WI38 (cell line): ENCODE measurements around the gene RBBP8.

Experiments
- H3K4me3 ChIP-seq: 2 replicates; pipeline ENCODE4 v1.5.1; 2011; ENCODE audit warnings: low read depth, mild to moderate bottlenecking, control low read depth, low read length
- CTCF ChIP-seq: IDR thresholded peaks from 2 replicates; pipeline ENCODE4 v1.5.1; 2012; ENCODE audit warnings: low read depth, mild to moderate bottlenecking, control low read depth, low read length

RBBP8 gene

GRCh38 chr18:22912835-22913234 lies 20.3 kb upstream of the RBBP8 start:
- H3K4me3 ChIP-seq = no peak overlapping the region
- TF ChIP-seq CTCF = no peak

GRCh38 chr18:22913861-22914260 lies 19.3 kb upstream of the RBBP8 start:
- H3K4me3 ChIP-seq = no peak overlapping the region
- no peak for TF ChIP-seq CTCF

- TF ChIP-seq CTCF = no peak
- no peak overlapping the region for H3K4me3 ChIP-seq
Measured at GRCh38 chr18:22914633-22915032, 18.5 kb upstream of the RBBP8 start.

- H3K4me3 ChIP-seq = no peak overlapping the region
- no peak for TF ChIP-seq CTCF
Measured at GRCh38 chr18:22915337-22915736, 17.8 kb upstream of the RBBP8 start.

GRCh38 chr18:22921772-22922171 lies 11.4 kb upstream of the RBBP8 start:
- no peak overlapping the region for H3K4me3 ChIP-seq
- TF ChIP-seq CTCF = no peak

GRCh38 chr18:22924589-22924988 lies 8.5 kb upstream of the RBBP8 start:
- H3K4me3 ChIP-seq = no peak overlapping the region
- TF ChIP-seq CTCF = no peak

- TF ChIP-seq CTCF = no peak
- no peak overlapping the region for H3K4me3 ChIP-seq
Measured at GRCh38 chr18:22926454-22926853, 6.7 kb upstream of the RBBP8 start.
